Fibroblast of peridontal ligament (primary cell): ENCODE results near the gene DIP2C.
A peak's percentile ranks its signal among the peaks of the same experiment; 100 is the strongest.
"Not testable (repeated sequence)": the region's sequence is repeated elsewhere in the genome, so short reads cannot be mapped to it uniquely, and the experiment has no call there.

Source experiments
- DNase-seq: peaks from one replicate; pipeline ENCODE4 v3.0.0-alpha.2; 2010; ENCODE audit errors: extremely low read depth

Gene DIP2C

GRCh38 chr10:517872-518475, 171.5 kb downstream of the DIP2C start:
- DNase-seq: no peak

GRCh38 chr10:517241-517830, 172.1 kb downstream of the DIP2C start:
- DNase-seq: no peak

- DNase-seq: no peak
Measured at GRCh38 chr10:516764-517163, 172.7 kb downstream of the DIP2C start.

- DNase-seq: no peak
Measured at GRCh38 chr10:515674-516073, 173.8 kb downstream of the DIP2C start.

GRCh38 chr10:514137-514671, 175.3 kb downstream of the DIP2C start:
- no peak for DNase-seq

- DNase-seq: no peak
Measured at GRCh38 chr10:513393-513792, 176.1 kb downstream of the DIP2C start.

GRCh38 chr10:512661-513060, 176.8 kb downstream of the DIP2C start:
- not testable (repeated sequence) for DNase-seq

GRCh38 chr10:511849-512191, 177.6 kb downstream of the DIP2C start:
- DNase-seq: no peak

GRCh38 chr10:511101-511848, 178.2 kb downstream of the DIP2C start:
- peak; percentile 95 for DNase-seq

- no peak for DNase-seq
Measured at GRCh38 chr10:510415-510881, 179.0 kb downstream of the DIP2C start.

GRCh38 chr10:509361-510102, 179.9 kb downstream of the DIP2C start:
- no peak for DNase-seq

- DNase-seq: no peak
Measured at GRCh38 chr10:508726-509125, 180.7 kb downstream of the DIP2C start.

- no peak for DNase-seq
Measured at GRCh38 chr10:507908-508444, 181.5 kb downstream of the DIP2C start.

- DNase-seq: no peak
Measured at GRCh38 chr10:507355-507699, 182.1 kb downstream of the DIP2C start.

- no peak for DNase-seq
Measured at GRCh38 chr10:506451-507354, 182.8 kb downstream of the DIP2C start.

- DNase-seq: no peak
Measured at GRCh38 chr10:505419-505818, 184.0 kb downstream of the DIP2C start.

- DNase-seq: no peak
Measured at GRCh38 chr10:504806-505205, 184.7 kb downstream of the DIP2C start.

GRCh38 chr10:504121-504611, 185.3 kb downstream of the DIP2C start:
- no peak for DNase-seq

GRCh38 chr10:501596-501995, 187.9 kb downstream of the DIP2C start:
- DNase-seq: no peak

GRCh38 chr10:500876-501275, 188.6 kb downstream of the DIP2C start:
- DNase-seq: peak; percentile 60

GRCh38 chr10:499991-500390, 189.5 kb downstream of the DIP2C start:
- no peak for DNase-seq
